Glomerular endothelial cell (primary cell): ENCODE results near the gene RNF2. TPM values are rescaled to one million over a fixed set of nuclear protein-coding genes. Genes with fewer than 3 reads are reported as not detected.
A peak's percentile ranks its signal among the peaks of the same experiment; 100 is the strongest.

Experiments used
- DNase-seq: peaks from one replicate; pipeline ENCODE4 v3.0.0-alpha.2; 2011; ENCODE audit warnings: low read depth, low spot score; ENCODE audit errors: extremely low read depth
- total RNA-seq: library from RNA; depleted of rRNA; stranded (reverse); fragments of >200 nt; gene quantifications from 2 replicates; pipeline ENCODE4 v1.2.3, GENCODE V29; 2015

Gene RNF2
- total RNA-seq, 1 donor from 2014 or later: 25.3 TPM

- DNase-seq: no peak
Measured at GRCh38 chr1:185091480-185091879, 46.1 kb downstream of the RNF2 start.

GRCh38 chr1:185094761-185095160 lies 49.4 kb downstream of the RNF2 start:
- DNase-seq: no peak

GRCh38 chr1:185096531-185096930 lies 51.2 kb downstream of the RNF2 start:
- DNase-seq: peak; percentile 14

- no peak for DNase-seq
Measured at GRCh38 chr1:185104083-185104482, 58.7 kb downstream of the RNF2 start.

- no peak for DNase-seq
Measured at GRCh38 chr1:185105121-185105520, 59.8 kb downstream of the RNF2 start.

- DNase-seq: no peak
Measured at GRCh38 chr1:185108321-185108720, 63.0 kb downstream of the RNF2 start.

GRCh38 chr1:185110145-185110544 lies 64.8 kb downstream of the RNF2 start:
- no peak for DNase-seq

GRCh38 chr1:185111873-185112272 lies 66.5 kb downstream of the RNF2 start:
- DNase-seq: no peak

GRCh38 chr1:185112356-185112755 lies 67.0 kb downstream of the RNF2 start:
- DNase-seq: no peak

- no peak for DNase-seq
Measured at GRCh38 chr1:185129708-185130107, 84.3 kb downstream of the RNF2 start.

GRCh38 chr1:185132534-185132933 lies 87.2 kb downstream of the RNF2 start:
- DNase-seq: no peak

GRCh38 chr1:185137896-185138545 lies 92.7 kb downstream of the RNF2 start:
- no peak for DNase-seq

GRCh38 chr1:185139246-185139645 lies 93.9 kb downstream of the RNF2 start:
- no peak for DNase-seq

- no peak for DNase-seq
Measured at GRCh38 chr1:185144233-185144632, 98.9 kb downstream of the RNF2 start.

GRCh38 chr1:185151215-185151614 lies 105.9 kb downstream of the RNF2 start:
- DNase-seq: no peak

Other genes with a start within 250 kb of the RNF2 start
- gene NIBAN1, start 71.0 kb upstream of the RNF2 start, total RNA-seq: 5.9 and 19.7 TPM in 2 replicates
- 18.9 and 26.2 TPM in 2 replicates for gene TRMT1L, start 111.4 kb downstream of the RNF2 start, total RNA-seq
- gene SWT1, start 111.6 kb downstream of the RNF2 start, total RNA-seq: 3.9 and 4.0 TPM in 2 replicates